ENCODE results near the gene HDLBP. TPM values are rescaled to one million over a fixed set of nuclear protein-coding genes. Genes with fewer than 3 reads are reported as not detected.
A peak's percentile ranks its signal among the peaks of the same experiment; 100 is the strongest.

Gene HDLBP
- total and polyA plus RNA-seq, 12 donors: 206 to 419 (median 353) TPM

- ATAC-seq (no peak), DNase-seq (no peak)
- Histone ChIP-seq H3K4me3 (no peak overlapping the region), H3K9me3 (no peaks in the 10 kb centered on the region), H3K4me1 (peaks cover 0 to 5% (median 0%) of the 10 kb centered on the region in 9 donors), H3K36me3 (no peaks in the 10 kb centered on the region), H3K27me3 (no peaks in the 10 kb centered on the region), H3K27ac (no peak overlapping the region)
- WGBS, 2 donors: 79 to 83% methylated on average over 13 of the region's 13 CpGs
- no peak for TF ChIP-seq CTCF (IDR thresholded peaks at IDR 0.05)
- intact Hi-C loops (cut with DNase I): loop anchor here in 2 of 10 donors (10.0 kb wide), 2 partner anchors 108 to 358 kb away; partner anchors contain the start of gene MTERF4 (in 1 of the 2)
Measured at GRCh38 chr2:241213041-241213440, 102.4 kb downstream of the HDLBP start.

- Histone ChIP-seq H3K36me3 (no peaks in the 10 kb centered on the region), H3K4me1 (no peaks in the 10 kb centered on the region), H3K4me3 (no peak overlapping the region), H3K27me3 (no peaks in the 10 kb centered on the region), H3K27ac (no peak overlapping the region), H3K9me3 (no peaks in the 10 kb centered on the region)
- TF ChIP-seq CTCF (IDR thresholded peaks at IDR 0.05): no peak
- intact Hi-C loops (cut with DNase I): loop anchor here in 2 of 10 donors (10.0 kb wide), 2 partner anchors 106 to 356 kb away; partner anchors contain the start of gene MTERF4 (in 1 of the 2)
- 19 to 27% methylated on average over 2 of the region's 2 CpGs for WGBS, 2 donors
- DNase-seq (no peak), ATAC-seq (no peak)
Measured at GRCh38 chr2:241211276-241211675, 104.2 kb downstream of the HDLBP start.

- WGBS, 2 donors: 81 to 86% methylated on average over 33 of the region's 33 CpGs
- H3K27ac ChIP-seq: no peak overlapping the region
- no peaks in the 10 kb centered on the region for H3K9me3 ChIP-seq
- intact Hi-C loops (cut with DNase I): no loop called here
- no peak for TF ChIP-seq CTCF (IDR thresholded peaks at IDR 0.05)
- DNase-seq (no peak), ATAC-seq (peak in 2 of 8 donors; percentile 11 to 13)
- H3K4me3 ChIP-seq: no peak overlapping the region
- H3K27me3 ChIP-seq: no peaks in the 10 kb centered on the region
- H3K36me3 ChIP-seq: no peaks in the 10 kb centered on the region
- no peaks in the 10 kb centered on the region for H3K4me1 ChIP-seq
Measured at GRCh38 chr2:241209271-241209670, 106.2 kb downstream of the HDLBP start.

GRCh38 chr2:241208058-241208457 is 107.4 kb downstream of the HDLBP start:
- ATAC-seq (no peak), DNase-seq (no peak)
- H3K4me3 ChIP-seq: no peak overlapping the region
- intact Hi-C loops (cut with DNase I): no loop called here
- no peaks in the 10 kb centered on the region for H3K9me3 ChIP-seq
- H3K27me3 ChIP-seq: no peaks in the 10 kb centered on the region
- TF ChIP-seq CTCF (IDR thresholded peaks at IDR 0.05): no peak
- H3K36me3 ChIP-seq: no peaks in the 10 kb centered on the region
- no peak overlapping the region for H3K27ac ChIP-seq
- no peaks in the 10 kb centered on the region for H3K4me1 ChIP-seq
- WGBS, 2 donors: 72 to 75% methylated on average over 6 of the region's 6 CpGs

All from heart right ventricle (tissue), 16 donors.